H9 (cell line): Measurements from ENCODE around the gene WAPL. TPM values are rescaled to one million over a fixed set of nuclear protein-coding genes. Genes with fewer than 3 reads are reported as not detected.

Experiments used
- DNase-seq: peaks from one replicate; pipeline ENCODE4 v3.0.0-alpha.2; 2017
- H2AFZ ChIP-seq: one replicate; pipeline ENCODE4 v1.6.1; 2013; ENCODE audit warnings: mild to moderate bottlenecking, low read length, control low read depth, moderate library complexity
- H2AK5ac ChIP-seq: 2 replicates; pipeline ENCODE4 v1.6.1; 2013; ENCODE audit warnings: low read length, control low read depth, mixed read lengths; ENCODE audit not compliant: insufficient read length
- H2BK120ac ChIP-seq: one replicate; pipeline ENCODE4 v1.6.1; 2013; ENCODE audit warnings: low read depth, mild to moderate bottlenecking, low read length, control low read depth, inconsistent platforms; ENCODE audit not compliant: poor library complexity, severe bottlenecking
- H2BK12ac ChIP-seq: 2 replicates; pipeline ENCODE4 v1.6.1; 2013; ENCODE audit warnings: low read length, control low read depth, mixed read lengths, low read depth; ENCODE audit not compliant: insufficient read length
- H2BK15ac ChIP-seq: 2 replicates; pipeline ENCODE4 v1.6.1; 2013; ENCODE audit warnings: low read depth, low read length, control low read depth
- H2BK20ac ChIP-seq: one replicate; pipeline ENCODE4 v1.6.1; 2013; ENCODE audit warnings: low read depth, mild to moderate bottlenecking, low read length, control low read depth, inconsistent platforms; ENCODE audit not compliant: poor library complexity, severe bottlenecking
- H2BK5ac ChIP-seq: 2 replicates; pipeline ENCODE4 v1.6.1; 2013; ENCODE audit warnings: low read length, control low read depth, mixed read lengths; ENCODE audit not compliant: insufficient read length
- H3K14ac ChIP-seq: 2 replicates; pipeline ENCODE4 v1.6.1; 2013; ENCODE audit warnings: low read length, control low read depth; ENCODE audit not compliant: insufficient read depth
- H3K18ac ChIP-seq: 2 replicates; pipeline ENCODE4 v1.6.1; 2013; ENCODE audit warnings: low read depth, mild to moderate bottlenecking, mixed read lengths, low read length, control low read depth; ENCODE audit not compliant: insufficient read length
- H3K23ac ChIP-seq: 2 replicates; pipeline ENCODE4 v1.6.1; 2013; ENCODE audit warnings: low read length, control low read depth, mixed read lengths, low read depth; ENCODE audit not compliant: insufficient read length
- H3K23me2 ChIP-seq: 2 replicates; pipeline ENCODE4 v1.6.1; 2013; ENCODE audit warnings: low read depth, mild to moderate bottlenecking, mixed read lengths, low read length, control low read depth; ENCODE audit not compliant: insufficient read length, poor library complexity, severe bottlenecking
- H3K27ac ChIP-seq: 2 replicates; pipeline ENCODE4 v1.5.1; 2013; ENCODE audit warnings: low read length, control low read depth, mixed read lengths, low read depth; ENCODE audit not compliant: insufficient read length
- H3K27me3 ChIP-seq: 2 replicates; pipeline ENCODE4 v1.6.1; 2013; ENCODE audit warnings: low read length, control low read depth, inconsistent platforms; ENCODE audit not compliant: insufficient read depth
- H3K4ac ChIP-seq: 2 replicates; pipeline ENCODE4 v1.6.1; 2013; ENCODE audit warnings: low read depth, mild to moderate bottlenecking, control low read depth, inconsistent platforms, low read length, moderate library complexity
- H3K4me1 ChIP-seq: 2 replicates; pipeline ENCODE4 v1.6.1; 2013; ENCODE audit warnings: low read length, control low read depth, inconsistent platforms; ENCODE audit not compliant: insufficient read depth
- H3K4me2 ChIP-seq: 2 replicates; pipeline ENCODE4 v1.6.1; 2013; ENCODE audit warnings: low read length, control low read depth, mixed read lengths; ENCODE audit not compliant: insufficient read length, insufficient read depth
- H3K56ac ChIP-seq: 2 replicates; pipeline ENCODE4 v1.6.1; 2013; ENCODE audit warnings: low read depth, mild to moderate bottlenecking, mixed read lengths, low read length, control low read depth; ENCODE audit not compliant: insufficient read length
- H3K79me1 ChIP-seq: 2 replicates; pipeline ENCODE4 v1.6.1; 2013; ENCODE audit warnings: low read depth, mild to moderate bottlenecking, moderate library complexity, low read length, control low read depth, inconsistent platforms; ENCODE audit not compliant: insufficient read depth, poor library complexity, severe bottlenecking
- H3K79me2 ChIP-seq: 2 replicates; pipeline ENCODE4 v1.6.1; 2013; ENCODE audit warnings: low read length, control low read depth, inconsistent platforms; ENCODE audit not compliant: insufficient read depth
- H3K9ac ChIP-seq: 2 replicates; pipeline ENCODE4 v1.6.1; 2013; ENCODE audit warnings: low read length, control low read depth, mixed read lengths; ENCODE audit not compliant: insufficient read length; ENCODE audit errors: extremely low read depth
- H3K9me3 ChIP-seq: one replicate; pipeline ENCODE4 v1.6.1; 2013; ENCODE audit warnings: low read depth, low read length, inconsistent platforms; ENCODE audit not compliant: control insufficient read depth
- H3T11ph ChIP-seq: one replicate; pipeline ENCODE4 v1.6.1; 2013; ENCODE audit warnings: mild to moderate bottlenecking, low read length, control low read depth, inconsistent platforms
- H4K20me1 ChIP-seq: one replicate; pipeline ENCODE4 v1.6.1; 2013; ENCODE audit not compliant: control insufficient read depth, insufficient read length, insufficient read depth
- H4K5ac ChIP-seq: 2 replicates; pipeline ENCODE4 v1.6.1; 2013; ENCODE audit warnings: low read depth, mild to moderate bottlenecking, mixed read lengths, low read length, control low read depth; ENCODE audit not compliant: insufficient read length
- H4K8ac ChIP-seq: replicated peaks from 2 replicates; pipeline ENCODE4 v1.6.1; 2013; ENCODE audit warnings: low read length, control low read depth, mixed read lengths, low read depth; ENCODE audit not compliant: insufficient read length
- H4K91ac ChIP-seq: 2 replicates; pipeline ENCODE4 v1.6.1; 2013; ENCODE audit warnings: low read depth, mild to moderate bottlenecking, moderate library complexity, mixed read lengths, low read length, control low read depth; ENCODE audit not compliant: insufficient read length
- H3K27ac Mint-ChIP-seq, 3 experiments: 2 replicates in 2 of 3; 3 replicates in 1 of 3; pipeline ENCODE4 v1.8.0; 2020 to 2021; ENCODE audit warnings: mixed read lengths in 3 of 3, mild to moderate bottlenecking in 1 of 3, moderate library complexity in 1 of 3
- H3K27me3 Mint-ChIP-seq: 2 replicates; pipeline ENCODE4 v1.8.0; 2021; ENCODE audit warnings: low read depth, mild to moderate bottlenecking, moderate library complexity, mixed read lengths
- H3K36me3 Mint-ChIP-seq, 3 experiments: 2 replicates in 2 of 3; 3 replicates in 1 of 3; pipeline ENCODE4 v1.8.0; 2020 to 2021; ENCODE audit warnings: low read depth in 3 of 3, mixed read lengths in 3 of 3; ENCODE audit not compliant: insufficient read depth in 1 of 3
- H3K4me1 Mint-ChIP-seq, 2 experiments: 2 replicates each; pipeline ENCODE4 v1.8.0; 2020; ENCODE audit warnings: mixed read lengths in 2 of 2
- H3K4me3 Mint-ChIP-seq, 2 experiments: 2 replicates in 1 of 2; 3 replicates in 1 of 2; pipeline ENCODE4 v1.8.0; 2020 to 2021; ENCODE audit warnings: mild to moderate bottlenecking in 2 of 2, mixed read lengths in 2 of 2, moderate library complexity in 1 of 2
- H3K9me3 Mint-ChIP-seq, 2 experiments: 2 replicates in 1 of 2; 3 replicates in 1 of 2; pipeline ENCODE4 v1.8.0; 2020; ENCODE audit warnings: mild to moderate bottlenecking in 2 of 2, mixed read lengths in 2 of 2, moderate library complexity in 1 of 2
- CTCF ChIP-seq: fragments of 200-600 bp; sonication (generic); conservative IDR thresholded peaks from 3 replicates; pipeline ENCODE4 v1.8.0; 2021; ENCODE audit warnings: antibody characterized with exemption, mild to moderate bottlenecking
- WGBS: extraction: QIAGEN DNeasy Blood & Tissue Kit; methylation state at CpG from one replicate; pipeline ENCODE4 v1.1.7; 2013; ENCODE audit warnings: missing lambda C conversion rate, low lambda C conversion rate, mixed read lengths; ENCODE audit not compliant: insufficient read length; ENCODE audit errors: extremely low coverage; 5-methylcytosine and 5-hydroxymethylcytosine counted together
- total RNA-seq: library from RNA; stranded (reverse); gene quantifications from 2 replicates; pipeline ENCODE4 v1.2.1, GENCODE V29; 2021

Gene WAPL
- total RNA-seq, 1 experiment from 2014 or later, result 61.4 TPM

GRCh38 chr10:86523348-86523747, 1.8 kb upstream of the WAPL start:
- Histone ChIP-seq H4K5ac (no peak overlapping the region), H2BK20ac (no peak overlapping the region), H2BK5ac (no peak overlapping the region), H4K20me1 (no peaks in the 10 kb centered on the region), H4K91ac (no peak overlapping the region), H2AFZ (no peak overlapping the region), H2BK120ac (no peak overlapping the region), H3K4me1 (peaks cover 2% of the 10 kb centered on the region; the same call in 1 of the 2 replicates), H3K9me3 (no peaks in the 10 kb centered on the region), H3K56ac (no peak overlapping the region), H2BK15ac (no peak overlapping the region), H3K27me3 (no peaks in the 10 kb centered on the region), H4K8ac (no peak overlapping the region), H2BK12ac (no peak overlapping the region), H3K18ac (no peak overlapping the region), H3K27ac (no peak overlapping the region), H3K4ac (no peak overlapping the region), H3K79me1 (no peaks in the 10 kb centered on the region), H3K79me2 (peaks cover 18% of the 10 kb centered on the region), H3T11ph (no peak overlapping the region), H3K4me2 (peak overlapping the region; percentile 17), H3K23ac (no peak overlapping the region), H3K23me2 (peaks cover 7% of the 10 kb centered on the region), H3K9ac (no peak overlapping the region), H3K14ac (no peak overlapping the region), H2AK5ac (no peak overlapping the region)
- DNase-seq, result no peak
- Mint-ChIP-seq H3K36me3 (peaks cover 5 to 9% (median 7%) of the 10 kb centered on the region in 3 experiments; a peak in 4 of 7 replicates), H3K4me3 (peak overlapping the region; percentile 92 to 98), H3K27ac (no peak overlapping the region), H3K4me1 (peaks cover 22 to 39% of the 10 kb centered on the region in 2 experiments), H3K27me3 (no peaks in the 10 kb centered on the region), H3K9me3 (no peaks in the 10 kb centered on the region)
- WGBS, result no CpG with 5 or more reads among the region's 1 CpG
- TF ChIP-seq CTCF, result peak; percentile 59
